H1 (cell line): ENCODE data around the gene PAQR5. TPM values are rescaled to one million over a fixed set of nuclear protein-coding genes. Genes with fewer than 3 reads are reported as not detected.

ENCODE experiments used
- CTCF ChIA-PET: fragments of 300-600 bp; sonication (Branson Sonifier 250); formaldehyde crosslinking; loops from one replicate; lab custom pipeline; 2021; ENCODE audit not compliant: partially characterized antibody; lab: Charles Lee
- POLR2A ChIA-PET: fragments of 300-600 bp; sonication (Branson Sonifier 250); formaldehyde crosslinking; loops from one replicate; lab custom pipeline; 2021; ENCODE audit warnings: inconsistent platforms; ENCODE audit not compliant: partially characterized antibody; lab: Charles Lee
- DNase-seq, 2 experiments: peaks; one replicate each; pipeline versions ENCODE4 v3.0.0 to v3.0.0-alpha.2; 2010 to 2022; ENCODE audit warnings: low spot score in 2 of 2, low read depth in 1 of 2, mixed read lengths in 1 of 2
- FAIRE-seq: peaks from 2 replicates; lab custom pipeline; 2011; peaks lifted over from hg19 to GRCh38; lab: Jason Lieb, UNC
- H2AFZ ChIP-seq: 2 replicates; pipeline ENCODE4 v1.8.1; 2012; ENCODE audit warnings: low read length, inconsistent platforms
- H2AK5ac ChIP-seq: 2 replicates; pipeline ENCODE4 v1.6.1; 2013; ENCODE audit warnings: low read depth, low read length
- H2BK120ac ChIP-seq: replicated peaks from 2 replicates; pipeline ENCODE3; 2013; ENCODE audit warnings: low read depth, low read length, inconsistent platforms
- H2BK12ac ChIP-seq: 2 replicates; pipeline ENCODE4 v1.6.1; 2013; ENCODE audit warnings: low read depth, low read length
- H2BK15ac ChIP-seq: 2 replicates; pipeline ENCODE4 v1.6.1; 2013; ENCODE audit warnings: low read length
- H2BK20ac ChIP-seq: 2 replicates; pipeline ENCODE4 v1.6.1; 2013; ENCODE audit warnings: low read length
- H2BK5ac ChIP-seq: 2 replicates; pipeline ENCODE4 v1.6.1; 2013; ENCODE audit warnings: low read depth, low read length
- H3K14ac ChIP-seq: 2 replicates; pipeline ENCODE4 v1.6.1; 2013; ENCODE audit warnings: inconsistent platforms; ENCODE audit not compliant: insufficient read length
- H3K18ac ChIP-seq: 2 replicates; pipeline ENCODE4 v1.6.1; 2013; ENCODE audit warnings: low read length; ENCODE audit errors: extremely low read depth
- H3K23ac ChIP-seq: 2 replicates; pipeline ENCODE4 v1.6.1; 2013; ENCODE audit warnings: inconsistent platforms; ENCODE audit not compliant: insufficient read length
- H3K23me2 ChIP-seq: 2 replicates; pipeline ENCODE4 v1.6.1; 2013; ENCODE audit warnings: low read depth, low read length
- H3K27ac ChIP-seq: 2 replicates; pipeline ENCODE4 v1.6.1; 2011; ENCODE audit warnings: low read depth, low read length, inconsistent platforms
- H3K27me3 ChIP-seq, 4 experiments: replicated peaks in 1 of 4; 1 replicate in 1 of 4; 2 replicates in 3 of 4; pipeline versions ENCODE4 v1.6.1 to v1.8.1; 2011 to 2013; ENCODE audit warnings: low read length in 3 of 4, mild to moderate bottlenecking in 3 of 4, inconsistent platforms in 2 of 4, mixed read lengths in 2 of 4, moderate library complexity in 1 of 4; ENCODE audit not compliant: control insufficient read depth in 3 of 4, insufficient read depth in 3 of 4; ENCODE audit errors: extremely low read depth in 1 of 4
- H3K36me3 ChIP-seq, 4 experiments: 2 replicates each; pipeline versions ENCODE4 v1.6.1 to v1.8.1; 2011 to 2013; ENCODE audit warnings: mild to moderate bottlenecking in 4 of 4, low read length in 3 of 4, moderate library complexity in 2 of 4, control low read depth in 1 of 4, inconsistent platforms in 1 of 4; ENCODE audit not compliant: insufficient read depth in 4 of 4, control insufficient read depth in 2 of 4
- H3K4ac ChIP-seq: replicated peaks from 2 replicates; pipeline ENCODE3; 2013; ENCODE audit warnings: low read length, low read depth, mixed read lengths, inconsistent platforms; ENCODE audit not compliant: insufficient read length
- H3K4me1 ChIP-seq, 4 experiments: replicated peaks in 1 of 4; 1 replicate in 1 of 4; 2 replicates in 3 of 4; pipeline versions ENCODE4 v1.6.1 to v1.8.1; 2011 to 2013; ENCODE audit warnings: low read length in 3 of 4, inconsistent platforms in 2 of 4, mixed read lengths in 1 of 4; ENCODE audit not compliant: insufficient read depth in 4 of 4, control insufficient read depth in 3 of 4
- H3K4me2 ChIP-seq, 2 experiments: 2 replicates each; pipeline versions ENCODE4 v1.6.1 to v1.8.1; 2011 to 2013; ENCODE audit warnings: low read depth in 2 of 2, low read length in 2 of 2, control low read depth in 1 of 2, inconsistent platforms in 1 of 2, mild to moderate bottlenecking in 1 of 2; ENCODE audit not compliant: insufficient read depth in 1 of 2
- H3K4me3 ChIP-seq, 4 experiments: fragments of 200-600, 300-600 bp in 1 of 4; sonication (generic), shearing (Covaris generic), sonication (Bioruptor Twin) in 1 of 4; 2 replicates each; pipeline versions ENCODE4 v1.5.1 to v1.8.1; 2011 to 2016; ENCODE audit warnings: low read length in 4 of 4, low read depth in 3 of 4, control low read depth in 2 of 4, inconsistent platforms in 2 of 4, mild to moderate bottlenecking in 2 of 4, mixed read lengths in 1 of 4, moderate library complexity in 1 of 4; ENCODE audit not compliant: insufficient read depth in 2 of 4; ENCODE audit errors: extremely low read depth in 1 of 4
- H3K56ac ChIP-seq: replicated peaks from 2 replicates; pipeline ENCODE3; 2013; ENCODE audit warnings: low read depth, mild to moderate bottlenecking, mixed read lengths, low read length, inconsistent platforms; ENCODE audit not compliant: insufficient read length
- H3K79me1 ChIP-seq: 2 replicates; pipeline ENCODE4 v1.6.1; 2013; ENCODE audit warnings: low read depth, low read length, control low read depth
- H3K79me2 ChIP-seq, 2 experiments: 2 replicates each; pipeline versions ENCODE4 v1.6.1 to v1.8.1; 2012 to 2013; ENCODE audit warnings: low read length in 2 of 2, mild to moderate bottlenecking in 2 of 2, inconsistent platforms in 1 of 2; ENCODE audit not compliant: insufficient read depth in 2 of 2, control insufficient read depth in 1 of 2
- H3K9ac ChIP-seq, 4 experiments: replicated peaks in 1 of 4; 1 replicate in 1 of 4; 2 replicates in 3 of 4; pipeline versions ENCODE4 v1.6.1 to v1.8.1; 2011 to 2013; ENCODE audit warnings: low read depth in 3 of 4, low read length in 3 of 4, control low read depth in 2 of 4, mild to moderate bottlenecking in 2 of 4, moderate library complexity in 2 of 4, inconsistent platforms in 1 of 4; ENCODE audit errors: extremely low read depth in 1 of 4
- H3K9me3 ChIP-seq, 2 experiments: 2 replicates each; pipeline versions ENCODE4 v1.6.1 to v1.8.1; 2012 to 2013; ENCODE audit warnings: mild to moderate bottlenecking in 2 of 2, moderate library complexity in 2 of 2, control low read depth in 1 of 2, inconsistent platforms in 1 of 2, low read depth in 1 of 2, low read length in 1 of 2, mixed read lengths in 1 of 2; ENCODE audit not compliant: insufficient read depth in 2 of 2
- H4K20me1 ChIP-seq, 2 experiments: replicated peaks in 1 of 2; 2 replicates each; pipeline versions ENCODE3 to v1.8.1; 2011 to 2013; ENCODE audit warnings: inconsistent platforms in 2 of 2, low read length in 2 of 2, mild to moderate bottlenecking in 1 of 2; ENCODE audit not compliant: insufficient read depth in 2 of 2, control insufficient read depth in 1 of 2
- H4K5ac ChIP-seq: 2 replicates; pipeline ENCODE4 v1.6.1; 2013; ENCODE audit warnings: low read length, low read depth, mixed read lengths, inconsistent platforms; ENCODE audit not compliant: insufficient read length
- H4K8ac ChIP-seq: 2 replicates; pipeline ENCODE4 v1.8.0; 2013; ENCODE audit warnings: mild to moderate bottlenecking, moderate library complexity, low read length, inconsistent platforms; ENCODE audit not compliant: insufficient read depth; ENCODE audit errors: extremely low read depth
- H4K91ac ChIP-seq: replicated peaks from 2 replicates; pipeline ENCODE3; 2013; ENCODE audit warnings: low read length, mixed read lengths, inconsistent platforms; ENCODE audit not compliant: insufficient read length
- CBX5 ChIP-seq: fragments of 300-800, 300-1000 bp; sonication (generic); IDR thresholded peaks from 2 replicates; pipeline ENCODE4 v1.7.1; 2016; ENCODE audit warnings: antibody characterized with exemption, low read length, low read depth
- CREB1 ChIP-seq: IDR thresholded peaks from 2 replicates; pipeline ENCODE4 v1.6.1; 2012; ENCODE audit warnings: inconsistent platforms
- E2F6 ChIP-seq: IDR thresholded peaks from 2 replicates; pipeline ENCODE4 v1.6.1; 2012; ENCODE audit warnings: inconsistent platforms
- GTF2F1 ChIP-seq: IDR thresholded peaks from 2 replicates; pipeline ENCODE4 v1.6.1; 2012; ENCODE audit warnings: low read depth, low read length, improper control_type of control experiment, borderline replicate concordance
- JUN ChIP-seq: IDR thresholded peaks from 2 replicates; pipeline ENCODE4 v1.6.1; 2011; ENCODE audit warnings: low read depth, mild to moderate bottlenecking, improper control_type of control experiment, low read length
- NRF1 ChIP-seq: IDR thresholded peaks from 2 replicates; pipeline ENCODE4 v1.6.1; 2011; ENCODE audit warnings: mild to moderate bottlenecking, low read depth, low read length, improper control_type of control experiment
- POLR2AphosphoS5 ChIP-seq: IDR thresholded peaks from 2 replicates; pipeline ENCODE4 v1.6.1; 2011; ENCODE audit warnings: low read depth, low read length
- SIX5 ChIP-seq: IDR thresholded peaks from 2 replicates; pipeline ENCODE4 v1.6.1; 2011; ENCODE audit warnings: mild to moderate bottlenecking, low read depth, low read length
- SUZ12 ChIP-seq: fragments of 200-600 bp; sonication (generic); IDR thresholded peaks from 2 replicates; pipeline ENCODE4 v1.6.1; 2012; ENCODE audit warnings: mild to moderate bottlenecking, inconsistent platforms, low read length, moderate library complexity, mixed read lengths
- TAF7 ChIP-seq: optimal IDR thresholded peaks from 2 replicates; pipeline ENCODE3; 2011; ENCODE audit warnings: low read depth, mild to moderate bottlenecking, inconsistent platforms, low read length, moderate library complexity, borderline replicate concordance
- TEAD4 ChIP-seq: IDR thresholded peaks from 2 replicates; pipeline ENCODE4 v1.6.1; 2012; ENCODE audit warnings: low read depth, low read length, inconsistent platforms, mixed read lengths
- YY1 ChIP-seq: IDR thresholded peaks from 2 replicates; pipeline ENCODE4 v1.6.1; 2011; ENCODE audit warnings: low read depth, mild to moderate bottlenecking, low read length
- WGBS, 2 experiments: shearing (Covaris generic) in 1 of 2; methylation state at CpG; one replicate each; pipeline versions ENCODE4 v1.1.6 to v1.1.7; 2013 to 2015; ENCODE audit warnings: low lambda C conversion rate in 2 of 2, mixed read lengths in 2 of 2, inconsistent platforms in 1 of 2, low coverage in 1 of 2, missing lambda C conversion rate in 1 of 2; ENCODE audit not compliant: insufficient replicate concordance in 2 of 2, insufficient coverage in 1 of 2, insufficient read length in 1 of 2; ENCODE audit errors: extremely low coverage in 1 of 2, missing lambda C conversion rate in 1 of 2; 5-methylcytosine and 5-hydroxymethylcytosine counted together
- polyA plus RNA-seq, 7 experiments: library from polyadenylated mRNA; depleted of rRNA in 3 of 7; stranded (reverse) in 5 of 7; unstranded in 2 of 7; fragments of >200 nt in 5 of 7; fragments of 200-250 nt in 2 of 7; gene quantifications; 1 replicate in 5 of 7; 2 replicates in 1 of 7; 4 replicates in 1 of 7; pipeline versions ENCODE4 v1.2.1 to v1.2.3, GENCODE V29; 2011 to 2013; ENCODE audit warnings: missing spikeins in 2 of 7, mixed read lengths in 2 of 7
- total RNA-seq: library from RNA; stranded (reverse); fragmentation: NEBNext Ultra II Directional; extraction: Animal tissue kit (Norgen Biotek cat#: 25700); gene quantifications from 2 replicates; pipeline ENCODE4 v1.2.1, GENCODE V29; 2021

PAQR5 gene
- total and polyA plus RNA-seq, 2 of the 8 experiments (the other 6 are each of a cell fraction or from before 2014, with no cell fraction given) = 8.7 to 18.1 TPM

GRCh38 chr15:69320977-69321554, 22.4 kb downstream of the PAQR5 start:
- H3K79me1 ChIP-seq = no peaks in the 10 kb centered on the region
- H3K4ac ChIP-seq = no peak overlapping the region
- no peak overlapping the region for H2AK5ac ChIP-seq
- no peak overlapping the region for H3K9ac ChIP-seq
- H3K36me3 ChIP-seq = no peaks in the 10 kb centered on the region
- H4K91ac ChIP-seq = no peak overlapping the region
- no peak overlapping the region for H3K23ac ChIP-seq
- POLR2A ChIA-PET = no interaction called here
- H3K56ac ChIP-seq = no peak overlapping the region
- no peak overlapping the region for H3K4me2 ChIP-seq
- no peak overlapping the region for H3K4me3 ChIP-seq
- H4K8ac ChIP-seq = no peak overlapping the region
- H2AFZ ChIP-seq = no peak overlapping the region
- H2BK20ac ChIP-seq = no peak overlapping the region
- no peak overlapping the region for H3K18ac ChIP-seq
- H3K27me3 ChIP-seq = no peaks in the 10 kb centered on the region
- WGBS, 2 experiments = 88% methylated on average over 7 of the region's 7 CpGs; no CpG with 5 or more reads in 1 of the 2 experiments
- no peak overlapping the region for H3K14ac ChIP-seq
- H3K23me2 ChIP-seq = no peaks in the 10 kb centered on the region
- H2BK5ac ChIP-seq = no peak overlapping the region
- peak; percentile 19 for FAIRE-seq
- H4K20me1 ChIP-seq = peaks cover 0 to 2% of the 10 kb centered on the region in 2 experiments
- DNase-seq = no peak
- H3K4me1 ChIP-seq = peaks cover 0 to 5% (median 2%) of the 10 kb centered on the region in 4 experiments; a peak in 5 of 7 replicates
- H4K5ac ChIP-seq = no peak overlapping the region
- no peak overlapping the region for H3K27ac ChIP-seq
- no peak overlapping the region for H2BK120ac ChIP-seq
- no peaks in the 10 kb centered on the region for H3K9me3 ChIP-seq
- no peaks in the 10 kb centered on the region for H3K79me2 ChIP-seq
- H2BK15ac ChIP-seq = no peak overlapping the region
- CTCF ChIA-PET = interaction anchor here (4.7 kb wide), 1 partner anchor 18 kb away, joined by 24 read pairs; no protein-coding TSS in a partner anchor
- H2BK12ac ChIP-seq = no peak overlapping the region
- TF ChIP-seq SIX5 (no peak), E2F6 (no peak), TEAD4 (no peak), SUZ12 (no peak), JUN (no peak), TAF7 (no peak), NRF1 (no peak), CREB1 (no peak), YY1 (no peak), CBX5 (no peak), POLR2AphosphoS5 (no peak), GTF2F1 (no peak)
